SK-N-SH treated with all-trans-retinoic acid at 6 μM for 48 hours (cell line): ENCODE measurements around the gene JCAD.

Experiments used
- ATAC-seq: fragments of 200-7000 bp; cut with Tn5 transposase; 3 replicates; pipeline ENCODE4 v1.9.1; 2020; ENCODE audit warnings: mild to moderate bottlenecking, moderate library complexity
- ARNTL ChIP-seq: fragments of 450-650 bp; formaldehyde crosslinking; IDR thresholded peaks from 2 replicates; pipeline ENCODE4 v1.5.0; 2020; ENCODE audit warnings: low read depth, mild to moderate bottlenecking, moderate library complexity, borderline replicate concordance
- BACH2 ChIP-seq: fragments of 250-450 bp; sonication (Bioruptor Pico); IDR thresholded peaks from 2 replicates; pipeline ENCODE4 v1.9.0; 2021; ENCODE audit warnings: mild to moderate bottlenecking, borderline replicate concordance
- CREB5 ChIP-seq: fragments of 250-450 bp; sonication (Bioruptor Pico); IDR thresholded peaks from 2 replicates; pipeline ENCODE4 v1.5.1; 2020; ENCODE audit warnings: low read depth, mild to moderate bottlenecking, moderate library complexity
- CSDC2 ChIP-seq: fragments of 250-450 bp; sonication (Bioruptor Pico); IDR thresholded peaks from 2 replicates; pipeline ENCODE4 v1.5.0; 2020; ENCODE audit warnings: mild to moderate bottlenecking, moderate library complexity
- CSRNP3 ChIP-seq: fragments of 250-450 bp; sonication (Bioruptor Pico); IDR thresholded peaks from 2 replicates; pipeline ENCODE4 v1.5.1; 2021; ENCODE audit warnings: mild to moderate bottlenecking, moderate library complexity
- ESRRG ChIP-seq: fragments of 250-450 bp; sonication (Bioruptor Pico); IDR thresholded peaks from 2 replicates; pipeline ENCODE4 v1.6.1; 2021; ENCODE audit warnings: mild to moderate bottlenecking
- GLIS3 ChIP-seq: fragments of 250-450 bp; sonication (Bioruptor Pico); IDR thresholded peaks from 2 replicates; pipeline ENCODE4 v1.5.0; 2020; ENCODE audit warnings: mild to moderate bottlenecking, moderate library complexity
- ISL1 ChIP-seq: fragments of 250-450 bp; sonication (Bioruptor Pico); IDR thresholded peaks from 2 replicates; pipeline ENCODE4 v2.1.2; 2022; ENCODE audit warnings: mild to moderate bottlenecking, moderate library complexity
- POU6F1 ChIP-seq: fragments of 250-450 bp; sonication (Bioruptor Pico); IDR thresholded peaks from 2 replicates; pipeline ENCODE4 v1.8.0; 2021; ENCODE audit warnings: low read depth, mild to moderate bottlenecking, moderate library complexity, borderline replicate concordance
- PPARA ChIP-seq: fragments of 250-450 bp; sonication (Bioruptor Pico); IDR thresholded peaks from 2 replicates; pipeline ENCODE4 v1.5.0; 2020; ENCODE audit warnings: mild to moderate bottlenecking, borderline replicate concordance
- RARB ChIP-seq: fragments of 250-450 bp; sonication (Bioruptor Pico); IDR thresholded peaks from 2 replicates; pipeline ENCODE4 v1.8.0; 2021; ENCODE audit warnings: mild to moderate bottlenecking, moderate library complexity
- SNAI2 ChIP-seq: fragments of 250-450 bp; sonication (Bioruptor Pico); IDR thresholded peaks from 2 replicates; pipeline ENCODE4 v1.5.0; 2020; ENCODE audit warnings: mild to moderate bottlenecking, moderate library complexity
- TCF4 ChIP-seq: fragments of 250-450 bp; sonication (Bioruptor Pico); IDR thresholded peaks from 2 replicates; pipeline ENCODE4 v1.8.0; 2021; ENCODE audit warnings: mild to moderate bottlenecking, moderate library complexity, borderline replicate concordance
- TOX ChIP-seq: fragments of 250-450 bp; sonication (Bioruptor Pico); IDR thresholded peaks from 2 replicates; pipeline ENCODE4 v1.8.0; 2021; ENCODE audit warnings: mild to moderate bottlenecking, moderate library complexity, borderline replicate concordance
- TSHZ2 ChIP-seq: fragments of 250-450 bp; sonication (Bioruptor Pico); IDR thresholded peaks from 2 replicates; pipeline ENCODE4 v1.5.0; 2020; ENCODE audit warnings: mild to moderate bottlenecking, moderate library complexity
- ZC3H10 ChIP-seq: fragments of 250-450 bp; sonication (Bioruptor Pico); IDR thresholded peaks from 2 replicates; pipeline ENCODE4 v1.5.1; 2021; ENCODE audit warnings: mild to moderate bottlenecking, moderate library complexity
- ZFP3 ChIP-seq: fragments of 250-450 bp; sonication (Bioruptor Pico); IDR thresholded peaks from 2 replicates; pipeline ENCODE4 v1.5.0; 2020; ENCODE audit warnings: mild to moderate bottlenecking, moderate library complexity
- ZFP30 ChIP-seq: fragments of 450-650 bp; formaldehyde crosslinking; IDR thresholded peaks from 2 replicates; pipeline ENCODE4 v1.5.0; 2022; ENCODE audit warnings: mild to moderate bottlenecking, moderate library complexity
- ZNF70 ChIP-seq: fragments of 450-650 bp; formaldehyde crosslinking; IDR thresholded peaks from 2 replicates; pipeline ENCODE4 v1.5.0; 2020; ENCODE audit warnings: mild to moderate bottlenecking, moderate library complexity
- ZNF8 ChIP-seq: fragments of 450-650 bp; formaldehyde crosslinking; IDR thresholded peaks from 2 replicates; pipeline ENCODE4 v1.5.0; 2020; ENCODE audit warnings: mild to moderate bottlenecking, moderate library complexity

The JCAD gene

GRCh38 chr10:30074933-30075332, 15.5 kb upstream of the JCAD start:
- ATAC-seq = no peak
- TF ChIP-seq ARNTL (CRISPR knock-in tag) = no peak

GRCh38 chr10:30074090-30074489, 14.7 kb upstream of the JCAD start:
- no peak for ATAC-seq
- TF ChIP-seq ZNF8 (no peak), SNAI2 (CRISPR knock-in tag) (no peak), ZFP30 (CRISPR knock-in tag) (no peak), TSHZ2 (CRISPR knock-in tag) (no peak), ESRRG (CRISPR knock-in tag) (no peak), ISL1 (CRISPR knock-in tag) (no peak), POU6F1 (CRISPR knock-in tag) (no peak), GLIS3 (CRISPR knock-in tag) (no peak)
- TF ChIP-seq, all 23 proteins: peak for 0

- ATAC-seq = no peak
- TF ChIP-seq ARNTL (CRISPR knock-in tag) (no peak), PPARA (CRISPR knock-in tag) (no peak), ZFP30 (CRISPR knock-in tag) (no peak), CSDC2 (no peak), ZC3H10 (no peak), BACH2 (CRISPR knock-in tag) (no peak), ESRRG (CRISPR knock-in tag) (no peak), RARB (no peak), ZNF8 (no peak), CREB5 (no peak), POU6F1 (CRISPR knock-in tag) (no peak), ZNF70 (no peak), ZFP3 (no peak), SNAI2 (CRISPR knock-in tag) (no peak)
Observed at GRCh38 chr10:30073767-30074060, 14.3 kb upstream of the JCAD start.

GRCh38 chr10:30073045-30073766, 13.8 kb upstream of the JCAD start:
- no peak for ATAC-seq
- TF ChIP-seq TCF4 (CRISPR knock-in tag) (no peak), TOX (no peak), POU6F1 (CRISPR knock-in tag) (no peak), ZNF70 (no peak), ZNF8 (no peak), CSRNP3 (CRISPR knock-in tag) (no peak), TSHZ2 (CRISPR knock-in tag) (no peak), BACH2 (CRISPR knock-in tag) (no peak), GLIS3 (CRISPR knock-in tag) (no peak), ZFP30 (CRISPR knock-in tag) (no peak)
